Tibial nerve (tissue), 3 donors: ENCODE measurements around the gene SKAP1.

Source experiments
- POLR2A ChIP-seq, 2 donors: fragments of 450-650 bp; IDR thresholded peaks; one replicate each; pipeline ENCODE4 v1.6.1; 2017; ENCODE audit warnings: antibody characterized with exemption in 2 of 2, mild to moderate bottlenecking in 2 of 2, moderate library complexity in 2 of 2
- TF ChIP-seq, protein P1 (sequence below), 5 experiments: fragments of 200-600 bp in 3 of 5; fragments of 450-650 bp in 2 of 5; sonication (generic) in 3 of 5; IDR thresholded peaks; one replicate each; pipeline ENCODE4 v1.5.1; 2016 to 2019; ENCODE audit warnings: antibody characterized with exemption in 5 of 5, mild to moderate bottlenecking in 3 of 5, moderate library complexity in 2 of 5

DNA sequence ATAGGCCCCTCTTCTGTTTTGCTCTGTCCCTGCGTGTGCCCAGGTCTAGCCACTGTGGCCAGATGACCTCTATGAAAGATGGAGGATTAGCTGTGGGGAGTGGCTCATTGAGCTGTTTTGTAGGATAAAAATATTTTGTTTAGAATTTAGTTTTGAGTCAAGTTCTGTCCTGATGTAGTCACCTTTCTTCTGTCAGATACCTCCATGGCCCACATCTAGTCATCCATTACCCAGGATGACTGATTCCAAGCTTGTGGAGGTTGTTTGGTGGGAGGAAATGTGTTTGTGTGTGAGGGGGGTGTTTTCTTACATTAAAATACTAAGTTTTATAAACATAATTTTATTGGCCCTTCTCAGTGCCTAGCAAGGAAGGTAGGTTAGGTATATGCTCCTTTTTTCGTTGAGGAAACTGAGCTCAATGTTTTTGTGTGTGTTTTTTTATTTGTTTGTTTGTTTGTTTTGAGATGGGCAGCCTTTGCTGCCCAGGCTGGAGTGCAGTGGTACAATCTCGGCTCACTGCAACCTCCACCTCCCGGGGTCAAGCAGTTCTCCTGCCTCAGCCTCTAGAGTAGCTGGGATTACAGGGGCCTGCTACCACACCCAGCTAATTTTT lies 306.1 kb downstream of the SKAP1 start:
- TF ChIP-seq, protein P1, sequence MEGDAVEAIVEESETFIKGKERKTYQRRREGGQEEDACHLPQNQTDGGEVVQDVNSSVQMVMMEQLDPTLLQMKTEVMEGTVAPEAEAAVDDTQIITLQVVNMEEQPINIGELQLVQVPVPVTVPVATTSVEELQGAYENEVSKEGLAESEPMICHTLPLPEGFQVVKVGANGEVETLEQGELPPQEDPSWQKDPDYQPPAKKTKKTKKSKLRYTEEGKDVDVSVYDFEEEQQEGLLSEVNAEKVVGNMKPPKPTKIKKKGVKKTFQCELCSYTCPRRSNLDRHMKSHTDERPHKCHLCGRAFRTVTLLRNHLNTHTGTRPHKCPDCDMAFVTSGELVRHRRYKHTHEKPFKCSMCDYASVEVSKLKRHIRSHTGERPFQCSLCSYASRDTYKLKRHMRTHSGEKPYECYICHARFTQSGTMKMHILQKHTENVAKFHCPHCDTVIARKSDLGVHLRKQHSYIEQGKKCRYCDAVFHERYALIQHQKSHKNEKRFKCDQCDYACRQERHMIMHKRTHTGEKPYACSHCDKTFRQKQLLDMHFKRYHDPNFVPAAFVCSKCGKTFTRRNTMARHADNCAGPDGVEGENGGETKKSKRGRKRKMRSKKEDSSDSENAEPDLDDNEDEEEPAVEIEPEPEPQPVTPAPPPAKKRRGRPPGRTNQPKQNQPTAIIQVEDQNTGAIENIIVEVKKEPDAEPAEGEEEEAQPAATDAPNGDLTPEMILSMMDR (IDR thresholded peaks at IDR 0.05): no peak
- no peak for TF ChIP-seq POLR2A (IDR thresholded peaks at IDR 0.05)
